SK-N-SH (cell line): Measurements from ENCODE around the gene CDK5RAP2. TPM values are rescaled to one million over a fixed set of nuclear protein-coding genes. Genes with fewer than 3 reads are reported as not detected.

Source experiments
- CTCF ChIA-PET: fragments of 300-600, 350-600 bp; formaldehyde crosslinking; extraction: SDS; loops from one replicate; lab custom pipeline; 2021; lab: Yijun Ruan, JAX
- POLR2A ChIA-PET: fragments of 350-600 bp; sonication (Branson Sonifier 250); formaldehyde crosslinking; extraction: SDS; loops from one replicate; lab custom pipeline; 2020; ENCODE audit warnings: antibody characterized with exemption, inconsistent platforms; lab: Yijun Ruan, JAX
- DNase-seq: peaks from one replicate; pipeline ENCODE4 v3.0.0; 2012
- H2AFZ ChIP-seq: fragments of 200-600 bp; sonication (generic); 2 replicates; pipeline ENCODE4 v1.8.1; 2016; ENCODE audit warnings: antibody characterized with exemption, mild to moderate bottlenecking, low read depth
- H3F3A ChIP-seq: fragments of 200-600 bp; sonication (generic); replicated peaks from 2 replicates; pipeline ENCODE3; 2016; ENCODE audit warnings: antibody characterized with exemption, mild to moderate bottlenecking; ENCODE audit not compliant: insufficient read depth
- H3K27ac ChIP-seq, 2 experiments: fragments of 200-500 bp in 1 of 2; fragments of 200-600 bp in 1 of 2; sonication (Bioruptor generic) in 1 of 2; sonication (generic), shearing (Covaris generic) in 1 of 2; 2 replicates each; pipeline versions ENCODE4 v1.5.1 to v1.6.1; 2014 to 2016; ENCODE audit warnings: low read depth in 2 of 2, inconsistent platforms in 1 of 2, low read length in 1 of 2, mild to moderate bottlenecking in 1 of 2, mixed read lengths in 1 of 2
- H3K27me3 ChIP-seq: fragments of 200-600 bp; sonication (generic), shearing (Covaris generic); 2 replicates; pipeline ENCODE4 v1.6.1; 2016; ENCODE audit warnings: mixed run types; ENCODE audit not compliant: insufficient read depth
- H3K36me3 ChIP-seq, 2 experiments: fragments of 200-500 bp in 1 of 2; fragments of 200-600 bp in 1 of 2; sonication (Bioruptor generic) in 1 of 2; sonication (generic) in 1 of 2; replicated peaks in 1 of 2; 2 replicates each; pipeline versions ENCODE3 to v1.5.1; 2014 to 2016; ENCODE audit warnings: low read length in 1 of 2, mild to moderate bottlenecking in 1 of 2; ENCODE audit not compliant: insufficient read depth in 2 of 2, control insufficient read depth in 1 of 2
- H3K4me1 ChIP-seq, 2 experiments: fragments of 200-500 bp in 1 of 2; fragments of 200-600 bp in 1 of 2; sonication (Bioruptor generic) in 1 of 2; sonication (generic), shearing (Covaris generic) in 1 of 2; 2 replicates each; pipeline versions ENCODE4 v1.5.1 to v1.6.1; 2014 to 2016; ENCODE audit warnings: low read depth in 1 of 2, low read length in 1 of 2, mixed run types in 1 of 2; ENCODE audit not compliant: insufficient read depth in 2 of 2, control insufficient read depth in 1 of 2
- H3K4me2 ChIP-seq: fragments of 200-600 bp; sonication (generic), shearing (Covaris generic); 2 replicates; pipeline ENCODE4 v1.6.1; 2017; ENCODE audit warnings: mixed run types
- H3K4me3 ChIP-seq, 2 experiments: fragments of 200-500 bp in 1 of 2; fragments of 200-600 bp in 1 of 2; sonication (Bioruptor generic) in 1 of 2; sonication (generic), shearing (Covaris generic) in 1 of 2; 2 replicates each; pipeline versions ENCODE4 v1.5.1 to v1.8.1; 2014 to 2016; ENCODE audit warnings: low read depth in 2 of 2, inconsistent platforms in 1 of 2, low read length in 1 of 2, mild to moderate bottlenecking in 1 of 2, mixed read lengths in 1 of 2, moderate library complexity in 1 of 2
- H3K79me2 ChIP-seq: fragments of 200-600 bp; sonication (generic); 2 replicates; pipeline ENCODE4 v1.8.1; 2017; ENCODE audit warnings: mild to moderate bottlenecking; ENCODE audit not compliant: insufficient read depth
- H3K9ac ChIP-seq: fragments of 200-600 bp; sonication (generic); 2 replicates; pipeline ENCODE4 v1.6.1; 2017; ENCODE audit warnings: mixed run types
- H3K9me2 ChIP-seq: fragments of 200-600 bp; sonication (generic); 2 replicates; pipeline ENCODE4 v1.6.1; 2017; ENCODE audit warnings: mixed run types
- H3K9me3 ChIP-seq: fragments of 200-600 bp; sonication (generic); 2 replicates; pipeline ENCODE4 v1.6.1; 2017; ENCODE audit warnings: mixed run types, mild to moderate bottlenecking, moderate library complexity
- H4K20me1 ChIP-seq: fragments of 200-600 bp; sonication (generic); 2 replicates; pipeline ENCODE4 v1.6.1; 2017; ENCODE audit warnings: mild to moderate bottlenecking, mixed run types; ENCODE audit not compliant: insufficient read depth
- ELF1 ChIP-seq: IDR thresholded peaks from 2 replicates; pipeline ENCODE4 v1.4.0; 2012
- EZH2phosphoT487 ChIP-seq: fragments of 200-600 bp; sonication (generic); IDR thresholded peaks from 2 replicates; pipeline ENCODE4 v1.6.1; 2017; ENCODE audit warnings: low read depth, mixed run types, mild to moderate bottlenecking, antibody characterized with exemption, moderate library complexity, borderline replicate concordance
- FOXJ3 ChIP-seq: sonication (generic); formaldehyde crosslinking; IDR thresholded peaks from 2 replicates; pipeline ENCODE4 v1.5.1; 2020; ENCODE audit warnings: mild to moderate bottlenecking, missing genetic modification reagents
- GABPA ChIP-seq: IDR thresholded peaks from 2 replicates; pipeline ENCODE4 v1.4.0; 2012; ENCODE audit warnings: low read depth, mild to moderate bottlenecking
- NRF1 ChIP-seq: IDR thresholded peaks from 2 replicates; pipeline ENCODE4 v1.6.1; 2012; ENCODE audit warnings: low read depth, mild to moderate bottlenecking, low read length
- RAD21 ChIP-seq: IDR thresholded peaks from 2 replicates; pipeline ENCODE4 v1.6.1; 2012; ENCODE audit warnings: mild to moderate bottlenecking, low read length
- REST ChIP-seq: IDR thresholded peaks from 2 replicates; pipeline ENCODE4 v1.6.1; 2012; ENCODE audit warnings: mild to moderate bottlenecking, low read depth, low read length, moderate library complexity
- RXRA ChIP-seq: IDR thresholded peaks from 2 replicates; pipeline ENCODE4 v1.4.0; 2012; ENCODE audit warnings: low read depth, mild to moderate bottlenecking, borderline replicate concordance
- SIN3A ChIP-seq: IDR thresholded peaks from 2 replicates; pipeline ENCODE4 v1.6.1; 2012; ENCODE audit warnings: low read depth, mild to moderate bottlenecking, low read length, moderate library complexity, borderline replicate concordance
- TAF1 ChIP-seq: IDR thresholded peaks from 2 replicates; pipeline ENCODE4 v1.6.1; 2012; ENCODE audit warnings: low read depth, mild to moderate bottlenecking, low read length, moderate library complexity, borderline replicate concordance
- TCF12 ChIP-seq: IDR thresholded peaks from 2 replicates; pipeline ENCODE4 v1.4.0; 2012
- TEAD4 ChIP-seq: IDR thresholded peaks from 2 replicates; pipeline ENCODE4 v1.4.0; 2012; ENCODE audit warnings: mild to moderate bottlenecking, borderline replicate concordance; ENCODE audit not compliant: insufficient read depth
- YY1 ChIP-seq: IDR thresholded peaks from 2 replicates; pipeline ENCODE4 v1.4.0; 2012; ENCODE audit warnings: low read depth, mild to moderate bottlenecking
- WGBS: methylation state at CpG from one replicate; pipeline ENCODE4 v1.1.6; 2017; ENCODE audit warnings: low lambda C conversion rate; 5-methylcytosine and 5-hydroxymethylcytosine counted together
- polyA plus RNA-seq, 3 experiments: library from polyadenylated mRNA; depleted of rRNA; stranded (reverse); fragments of >200 nt; gene quantifications; 2 replicates each; pipeline ENCODE4 v1.2.3, GENCODE V29; 2012
- TF ChIP-seq, protein P1 (sequence below): IDR thresholded peaks from 2 replicates; pipeline ENCODE4 v1.4.0; 2012; ENCODE audit warnings: low read depth
- TF ChIP-seq, protein P2 (sequence below): fragments of 200-600 bp; sonication (generic); IDR thresholded peaks from 2 replicates; pipeline ENCODE4 v1.6.1; 2017; ENCODE audit warnings: antibody characterized with exemption, mild to moderate bottlenecking, moderate library complexity
- TF ChIP-seq, protein P3 (sequence below): fragments of 150-350 bp; IDR thresholded peaks from 2 replicates; pipeline ENCODE4 v1.6.1; 2016; ENCODE audit warnings: mild to moderate bottlenecking, low read depth, low read length
- TF ChIP-seq, protein P4 (sequence below): IDR thresholded peaks from 2 replicates; pipeline ENCODE4; 2012

CDK5RAP2 gene
- polyA plus RNA-seq, 1 of the 3 experiments (the other 2 are of a cell fraction), result 20.7 TPM

GRCh38 chr9:120464176-120464886 lies 115.6 kb downstream of the CDK5RAP2 start:
- ChIA-PET POLR2A (no interaction called here), CTCF (interaction anchor here (0.6 kb wide), 1 partner anchor 13 kb away, joined by 3 read pairs; no protein-coding TSS in a partner anchor)
- DNase-seq, result no peak

More at GRCh38 chr9:120464176-120464886, 115.6 kb downstream of the CDK5RAP2 start:
- Histone ChIP-seq H3K4me3 (no peak overlapping the region), H3K9ac (no peak overlapping the region), H3K27ac (no peak overlapping the region), H3K4me1 (no peaks in the 10 kb centered on the region; a peak in 1 of 4 replicates), H3K9me2 (no peaks in the 10 kb centered on the region), H3K79me2 (no peaks in the 10 kb centered on the region), H3K4me2 (no peak overlapping the region), H3K36me3 (peaks cover 2 to 37% of the 10 kb centered on the region in 2 experiments), H3F3A (no peaks in the 10 kb centered on the region), H4K20me1 (no peaks in the 10 kb centered on the region), H3K27me3 (no peaks in the 10 kb centered on the region), H3K9me3 (no peaks in the 10 kb centered on the region), H2AFZ (no peak overlapping the region)
- TF ChIP-seq REST, result no peak
- no peak for TF ChIP-seq EZH2phosphoT487
- no peak for TF ChIP-seq TCF12
- TF ChIP-seq ELF1, result no peak
- no peak for TF ChIP-seq GABPA
- TF ChIP-seq TEAD4, result no peak
- TF ChIP-seq, protein P1, sequence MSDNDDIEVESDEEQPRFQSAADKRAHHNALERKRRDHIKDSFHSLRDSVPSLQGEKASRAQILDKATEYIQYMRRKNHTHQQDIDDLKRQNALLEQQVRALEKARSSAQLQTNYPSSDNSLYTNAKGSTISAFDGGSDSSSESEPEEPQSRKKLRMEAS, result no peak
- TF ChIP-seq, protein P2, sequence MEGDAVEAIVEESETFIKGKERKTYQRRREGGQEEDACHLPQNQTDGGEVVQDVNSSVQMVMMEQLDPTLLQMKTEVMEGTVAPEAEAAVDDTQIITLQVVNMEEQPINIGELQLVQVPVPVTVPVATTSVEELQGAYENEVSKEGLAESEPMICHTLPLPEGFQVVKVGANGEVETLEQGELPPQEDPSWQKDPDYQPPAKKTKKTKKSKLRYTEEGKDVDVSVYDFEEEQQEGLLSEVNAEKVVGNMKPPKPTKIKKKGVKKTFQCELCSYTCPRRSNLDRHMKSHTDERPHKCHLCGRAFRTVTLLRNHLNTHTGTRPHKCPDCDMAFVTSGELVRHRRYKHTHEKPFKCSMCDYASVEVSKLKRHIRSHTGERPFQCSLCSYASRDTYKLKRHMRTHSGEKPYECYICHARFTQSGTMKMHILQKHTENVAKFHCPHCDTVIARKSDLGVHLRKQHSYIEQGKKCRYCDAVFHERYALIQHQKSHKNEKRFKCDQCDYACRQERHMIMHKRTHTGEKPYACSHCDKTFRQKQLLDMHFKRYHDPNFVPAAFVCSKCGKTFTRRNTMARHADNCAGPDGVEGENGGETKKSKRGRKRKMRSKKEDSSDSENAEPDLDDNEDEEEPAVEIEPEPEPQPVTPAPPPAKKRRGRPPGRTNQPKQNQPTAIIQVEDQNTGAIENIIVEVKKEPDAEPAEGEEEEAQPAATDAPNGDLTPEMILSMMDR, result no peak
- no peak for TF ChIP-seq SIN3A
- no peak for TF ChIP-seq RXRA
- TF ChIP-seq NRF1, result no peak
- no peak for TF ChIP-seq TAF1
- TF ChIP-seq, protein P3, sequence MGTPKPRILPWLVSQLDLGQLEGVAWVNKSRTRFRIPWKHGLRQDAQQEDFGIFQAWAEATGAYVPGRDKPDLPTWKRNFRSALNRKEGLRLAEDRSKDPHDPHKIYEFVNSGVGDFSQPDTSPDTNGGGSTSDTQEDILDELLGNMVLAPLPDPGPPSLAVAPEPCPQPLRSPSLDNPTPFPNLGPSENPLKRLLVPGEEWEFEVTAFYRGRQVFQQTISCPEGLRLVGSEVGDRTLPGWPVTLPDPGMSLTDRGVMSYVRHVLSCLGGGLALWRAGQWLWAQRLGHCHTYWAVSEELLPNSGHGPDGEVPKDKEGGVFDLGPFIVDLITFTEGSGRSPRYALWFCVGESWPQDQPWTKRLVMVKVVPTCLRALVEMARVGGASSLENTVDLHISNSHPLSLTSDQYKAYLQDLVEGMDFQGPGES, result no peak
- TF ChIP-seq, protein P4, sequence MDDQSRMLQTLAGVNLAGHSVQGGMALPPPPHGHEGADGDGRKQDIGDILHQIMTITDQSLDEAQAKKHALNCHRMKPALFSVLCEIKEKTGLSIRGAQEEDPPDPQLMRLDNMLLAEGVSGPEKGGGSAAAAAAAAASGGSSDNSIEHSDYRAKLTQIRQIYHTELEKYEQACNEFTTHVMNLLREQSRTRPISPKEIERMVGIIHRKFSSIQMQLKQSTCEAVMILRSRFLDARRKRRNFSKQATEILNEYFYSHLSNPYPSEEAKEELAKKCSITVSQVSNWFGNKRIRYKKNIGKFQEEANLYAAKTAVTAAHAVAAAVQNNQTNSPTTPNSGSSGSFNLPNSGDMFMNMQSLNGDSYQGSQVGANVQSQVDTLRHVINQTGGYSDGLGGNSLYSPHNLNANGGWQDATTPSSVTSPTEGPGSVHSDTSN, result no peak
- no peak for TF ChIP-seq YY1
- TF ChIP-seq RAD21, result no peak
- no peak for TF ChIP-seq FOXJ3 (CRISPR knock-in tag)
- 88% methylated on average over 6 of the region's 6 CpGs for whole genome bisulfite sequencing
